Measurements from ENCODE around the gene P2RY11. TPM values are rescaled to one million over a fixed set of nuclear protein-coding genes. Genes with fewer than 3 reads are reported as not detected.

The P2RY11 gene
- total RNA-seq, 2 donors from 2014 or later: 46.6 to 50.8 TPM

Other genes starting within 250 kb of the P2RY11 start
- 1 to 10 TPM; 3.1 to 3.9 TPM for gene OLFM2, start 175.2 kb upstream of the P2RY11 start, total RNA-seq
- 10 to 100 TPM; 50.0 to 52.1 TPM for gene COL5A3, start 101.2 kb upstream of the P2RY11 start, total RNA-seq
- not detected for gene RDH8, start 98.2 kb upstream of the P2RY11 start, total RNA-seq
- 10 to 100 TPM; 65.2 to 68.0 TPM for gene SHFL, start 25.4 kb upstream of the P2RY11 start, total RNA-seq
- gene ANGPTL6, start 9.0 kb upstream of the P2RY11 start, total RNA-seq: 1 to 10 TPM in 1 of 2 donors, under 1 TPM in 1; 0.86 to 2.2 TPM
- gene PPAN, start 5.3 kb upstream of the P2RY11 start, total RNA-seq: 10 to 100 TPM; 79.8 to 87.8 TPM
- 100 to 1,000 TPM; 312 to 322 TPM for gene EIF3G, start 8.2 kb downstream of the P2RY11 start, total RNA-seq
- gene DNMT1, start 83.3 kb downstream of the P2RY11 start, total RNA-seq: 100 to 1,000 TPM; 204 to 229 TPM
- 10 to 100 TPM; 14.2 to 18.1 TPM for gene S1PR2, start 119.6 kb downstream of the P2RY11 start, total RNA-seq
- 10 to 100 TPM; 33.8 to 44.2 TPM for gene MRPL4, start 140.5 kb downstream of the P2RY11 start, total RNA-seq
- gene ICAM1, start 159.4 kb downstream of the P2RY11 start, total RNA-seq: 10 to 100 TPM; 18.7 to 28.1 TPM
- gene ICAM4, start 175.3 kb downstream of the P2RY11 start, total RNA-seq: 1 to 10 TPM in 1 of 2 donors, under 1 TPM in 1; 0.94 to 1.6 TPM
- under 1 TPM; 0.10 to 0.25 TPM for gene ICAM5, start 178.3 kb downstream of the P2RY11 start, total RNA-seq
- gene ZGLP1, start 198.1 kb downstream of the P2RY11 start, total RNA-seq: 1 to 10 TPM; 1.1 to 2.4 TPM
- 1 to 10 TPM; 3.3 to 5.9 TPM for gene FDX2, start 204.3 kb downstream of the P2RY11 start, total RNA-seq
- gene RAVER1, start 221.8 kb downstream of the P2RY11 start, total RNA-seq: 10 to 100 TPM; 40.2 to 49.8 TPM
- 100 to 1,000 TPM; 227 to 251 TPM for gene ICAM3, start 227.9 kb downstream of the P2RY11 start, total RNA-seq

All from T-helper 17 cell (primary cell).